Measurements from ENCODE around the gene UCK2.

- TF ChIP-seq POLR2A (IDR thresholded peaks at IDR 0.05) (no peak), CTCF (IDR thresholded peaks at IDR 0.05) (no peak)
These were observed 35.0 kb downstream of the UCK2 start for GRCh38 chr1:165862448-165862847.

All from adrenal gland (tissue), 5 donors.